NCI-H1436 treated with DMSO at 0.1 percent for 48 hours (cell line): Measurements from ENCODE around the gene ETNK2.
A peak's percentile ranks its signal among the peaks of the same experiment; 100 is the strongest.

Experiments used
- DNase-seq: peaks from one replicate; lab custom pipeline; 2025; lab: John Stamatoyannopoulos, UW

Gene ETNK2

DNA sequence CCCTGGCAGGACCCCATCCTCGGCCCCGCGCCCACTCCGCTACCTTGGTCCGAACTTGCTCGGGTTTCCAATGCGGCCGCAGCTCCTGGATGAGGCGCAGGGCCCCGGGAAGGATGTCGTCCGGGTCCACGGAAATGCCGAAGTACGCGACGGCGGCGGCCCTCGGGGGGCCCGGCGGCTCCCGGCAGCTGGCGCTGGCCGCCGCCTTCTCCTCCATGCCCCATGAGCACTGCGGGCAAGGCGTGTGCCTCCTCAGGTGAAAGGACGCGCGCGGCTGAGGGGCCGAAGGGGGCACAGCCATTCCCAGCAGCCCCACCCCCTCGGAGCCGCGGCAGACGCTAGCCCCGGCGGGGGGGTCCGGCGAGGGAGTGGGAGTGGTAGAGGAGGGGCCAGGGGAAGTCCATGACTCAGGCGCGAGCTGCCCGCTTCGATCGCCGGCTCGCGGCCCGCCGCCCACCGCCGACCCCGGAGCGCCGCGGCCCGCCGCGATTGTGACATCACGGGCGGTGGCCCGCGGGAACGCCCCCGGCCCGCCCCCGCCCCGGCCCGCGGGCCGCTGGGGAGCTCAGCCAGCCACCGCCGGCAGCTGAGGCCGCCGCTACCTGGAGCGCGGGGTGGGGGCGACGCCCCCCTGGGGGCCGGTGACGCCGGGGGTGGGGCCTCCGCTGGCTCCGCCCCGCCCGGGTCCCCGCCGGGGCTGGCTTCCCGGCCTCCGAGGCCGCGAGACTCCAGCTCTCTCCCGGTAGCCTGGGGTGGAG is at the start of gene ETNK2:
Gene ETNK2, minus strand, starts transcription at position 493 of the 758 bp plus-strand sequence. Its CDS starts 192 bp downstream, at position 301.
- DNase-seq: peak; percentile 9

DNA sequence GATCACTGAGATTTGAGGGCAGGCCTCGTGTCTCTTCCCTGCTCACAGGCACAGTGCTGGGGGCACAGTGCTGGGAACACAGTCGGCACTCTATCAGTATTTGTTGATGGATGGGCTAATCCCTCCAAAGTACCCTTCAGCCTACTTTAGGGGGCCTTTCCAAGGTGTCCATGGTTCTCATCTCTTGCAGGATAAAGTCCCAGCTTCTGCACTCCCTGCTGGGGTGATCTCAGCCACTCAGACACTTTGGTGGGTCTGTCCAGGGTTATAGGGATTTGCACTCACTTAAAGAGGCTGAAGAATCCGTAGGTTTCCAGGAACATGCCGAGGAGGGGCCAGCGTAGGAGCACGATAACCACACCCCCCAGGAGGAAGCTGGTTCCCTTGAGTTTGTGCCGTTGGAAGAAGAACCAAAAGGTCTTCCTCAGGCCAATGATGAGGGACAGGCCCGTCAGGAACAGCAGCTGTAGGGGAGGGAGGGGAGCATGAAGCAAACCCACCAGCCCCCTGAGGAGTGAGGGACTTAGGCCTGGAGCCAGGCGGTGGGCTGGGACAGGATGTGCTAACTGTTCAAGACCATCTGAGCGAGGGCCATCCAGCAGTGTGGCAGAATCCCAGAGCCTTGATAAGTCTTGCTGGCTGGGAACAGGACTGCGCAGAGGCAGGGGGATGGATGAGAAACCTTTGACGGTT is 49.6 kb upstream of the ETNK2 start:
- no peak for DNase-seq

DNA sequence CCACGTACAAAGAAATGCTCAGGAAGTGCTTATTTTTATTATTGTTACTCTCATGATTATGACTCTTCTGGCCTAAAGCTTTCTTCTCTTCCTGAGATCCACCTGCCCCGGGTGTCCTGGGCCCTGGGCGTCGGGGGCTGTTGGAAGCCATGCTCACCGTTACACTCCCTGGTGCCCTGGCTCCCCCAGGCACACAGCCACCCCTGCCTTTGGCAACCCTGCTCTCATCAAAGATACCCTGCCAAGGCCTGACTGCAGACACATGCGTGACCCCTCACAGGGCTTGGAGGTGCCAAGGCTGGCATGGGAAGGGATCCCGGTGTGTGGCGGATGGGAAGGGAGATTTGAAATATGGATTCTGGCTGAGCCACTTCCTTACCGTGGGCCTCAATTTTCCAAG is 47.7 kb upstream of the ETNK2 start:
- DNase-seq: no peak

- peak; percentile 4 for DNase-seq
These were observed 46.8 kb upstream of the ETNK2 start for GRCh38 chr1:204198348-204199340.

- no peak for DNase-seq
These were observed 45.2 kb upstream of the ETNK2 start for GRCh38 chr1:204197068-204197467.

DNA sequence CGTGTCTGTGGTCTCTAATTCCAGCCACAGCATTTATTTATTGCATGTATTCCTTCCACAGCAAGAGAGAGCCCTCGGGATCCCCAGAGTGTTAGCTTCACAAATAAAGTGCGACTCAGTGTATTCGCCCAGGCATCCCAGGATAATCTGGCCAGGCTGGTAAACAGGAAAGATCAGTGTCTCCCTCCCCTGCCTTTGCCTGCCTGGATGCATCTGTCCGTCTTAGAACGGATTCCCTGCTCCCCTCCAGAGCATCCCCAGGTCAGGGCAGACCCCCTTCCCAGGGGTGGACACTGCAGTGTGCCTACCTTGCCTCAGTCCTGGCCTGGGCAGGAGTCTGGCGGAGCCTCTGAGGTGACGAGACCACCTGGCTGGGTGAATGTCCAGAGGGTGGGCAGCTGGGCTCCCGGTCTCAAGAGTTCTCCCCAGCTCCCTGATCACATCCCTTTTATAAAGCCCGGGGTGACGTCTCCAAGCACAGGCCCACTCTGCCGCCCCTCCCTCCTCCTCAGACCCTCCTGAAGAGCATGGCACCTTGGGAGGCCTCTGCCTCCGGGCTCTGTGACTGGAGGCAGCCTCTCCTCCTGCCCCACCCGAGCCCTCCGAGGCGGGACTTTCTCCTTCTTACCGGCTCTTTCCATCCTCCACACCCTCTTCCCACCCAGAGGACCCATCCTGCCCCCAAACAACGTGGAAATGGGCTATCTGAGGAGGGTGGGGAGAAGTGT is 44.4 kb upstream of the ETNK2 start, which contains the start of gene KISS1:
Gene KISS1, minus strand, starts transcription at position 424 of the 728 bp plus-strand sequence. CDS start 3,615 bp downstream, outside the sequence.
- DNase-seq: no peak

- no peak for DNase-seq
These were observed 42.9 kb upstream of the ETNK2 start for GRCh38 chr1:204194771-204195170.

GRCh38 chr1:204194080-204194479 is 42.2 kb upstream of the ETNK2 start:
- DNase-seq: no peak

DNA sequence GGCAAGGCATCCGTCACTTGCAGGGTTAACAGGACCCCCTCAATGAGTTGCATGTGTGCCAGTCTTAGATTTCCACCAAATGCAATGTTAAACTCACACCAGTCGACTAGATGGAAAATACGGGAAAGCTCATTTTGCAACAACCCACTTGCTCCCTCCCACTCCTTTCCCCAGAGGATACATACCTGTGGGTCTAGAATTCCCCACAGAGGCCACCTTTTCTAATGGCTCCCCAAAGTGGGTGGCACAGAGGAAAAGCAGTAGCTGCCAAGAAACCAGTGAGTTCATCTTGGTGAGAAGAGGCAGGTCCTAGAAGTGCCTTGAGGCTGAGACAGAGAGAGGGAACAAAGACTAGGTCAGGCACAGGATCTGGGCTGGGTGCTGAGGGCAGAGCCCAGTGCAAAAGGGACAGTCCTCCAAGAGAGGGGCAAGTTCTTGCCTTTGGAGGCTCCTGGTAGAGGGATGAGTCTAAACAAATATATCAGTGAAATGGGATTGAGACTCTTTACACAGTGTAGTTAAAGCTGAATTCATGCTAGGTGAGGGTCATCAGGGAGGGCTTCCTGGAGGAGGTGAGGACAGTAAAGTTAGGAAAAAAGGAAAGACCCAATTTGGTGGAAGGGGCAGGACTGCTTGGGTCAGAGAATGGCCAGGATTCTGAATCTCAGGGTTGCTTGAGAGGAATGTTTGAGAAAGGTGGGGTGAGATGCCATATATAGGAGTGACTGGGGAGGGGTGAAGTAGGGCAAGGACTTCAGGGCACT is 40.9 kb upstream of the ETNK2 start:
- DNase-seq: no peak

GRCh38 chr1:204192046-204192445 is 40.2 kb upstream of the ETNK2 start:
- DNase-seq: no peak

GRCh38 chr1:204191456-204191855 is 39.6 kb upstream of the ETNK2 start:
- peak; percentile 25 for DNase-seq

DNA sequence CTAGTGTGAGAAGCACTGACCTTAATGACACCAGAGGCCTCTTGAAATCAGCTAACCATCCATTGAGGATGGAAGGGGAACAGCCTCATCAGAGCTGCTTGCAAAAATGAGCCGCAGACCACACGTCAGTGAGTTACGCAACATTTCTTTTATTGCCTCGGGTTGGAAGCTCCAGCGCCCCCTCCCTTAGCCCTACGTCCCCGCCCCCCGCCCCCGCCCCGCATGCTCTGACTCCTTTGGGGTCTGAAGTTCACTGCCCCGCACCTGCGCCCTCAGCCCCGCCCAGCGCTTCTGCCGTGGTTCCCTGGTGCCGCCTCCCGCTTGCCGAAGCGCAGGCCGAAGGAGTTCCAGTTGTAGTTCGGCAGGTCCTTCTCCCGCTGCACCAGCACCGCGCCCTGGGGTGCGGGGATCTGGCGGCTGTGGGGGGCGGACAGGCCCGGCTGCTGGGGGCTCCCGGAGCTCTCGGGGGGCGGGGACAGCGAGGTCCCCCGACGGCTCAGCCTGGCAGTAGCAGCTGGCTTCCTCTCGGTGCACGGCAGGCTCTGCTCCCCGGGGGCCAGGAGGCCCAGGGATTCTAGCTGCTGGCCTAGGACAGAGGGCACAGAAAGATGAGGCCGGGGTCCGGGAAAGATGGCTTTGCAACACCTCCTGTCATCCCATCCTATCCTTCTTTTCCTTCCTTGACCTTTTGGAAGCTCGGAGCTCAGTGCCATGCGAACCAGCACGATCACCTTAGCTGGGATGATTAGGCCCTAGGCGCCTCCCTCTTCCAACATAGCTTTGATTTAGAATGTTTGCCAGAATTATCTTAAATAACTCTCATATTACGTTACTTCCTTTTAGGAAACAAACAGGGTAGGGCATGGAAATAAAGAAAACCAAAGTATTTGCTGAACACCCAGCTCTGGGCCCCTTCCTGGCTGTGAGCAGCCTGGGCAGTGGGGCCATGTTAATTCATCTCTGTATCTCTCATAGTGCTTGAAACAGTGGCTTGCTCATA is 38.7 kb upstream of the ETNK2 start:
- peak; percentile 45 for DNase-seq

GRCh38 chr1:204188959-204189639 is 37.3 kb upstream of the ETNK2 start:
- DNase-seq: no peak

- DNase-seq: no peak
These were observed 34.8 kb upstream of the ETNK2 start for GRCh38 chr1:204186597-204186996.

- DNase-seq: no peak
These were observed 29.3 kb upstream of the ETNK2 start for GRCh38 chr1:204181116-204181515.

- DNase-seq: no peak
These were observed 28.3 kb upstream of the ETNK2 start for GRCh38 chr1:204180133-204180532.

DNA sequence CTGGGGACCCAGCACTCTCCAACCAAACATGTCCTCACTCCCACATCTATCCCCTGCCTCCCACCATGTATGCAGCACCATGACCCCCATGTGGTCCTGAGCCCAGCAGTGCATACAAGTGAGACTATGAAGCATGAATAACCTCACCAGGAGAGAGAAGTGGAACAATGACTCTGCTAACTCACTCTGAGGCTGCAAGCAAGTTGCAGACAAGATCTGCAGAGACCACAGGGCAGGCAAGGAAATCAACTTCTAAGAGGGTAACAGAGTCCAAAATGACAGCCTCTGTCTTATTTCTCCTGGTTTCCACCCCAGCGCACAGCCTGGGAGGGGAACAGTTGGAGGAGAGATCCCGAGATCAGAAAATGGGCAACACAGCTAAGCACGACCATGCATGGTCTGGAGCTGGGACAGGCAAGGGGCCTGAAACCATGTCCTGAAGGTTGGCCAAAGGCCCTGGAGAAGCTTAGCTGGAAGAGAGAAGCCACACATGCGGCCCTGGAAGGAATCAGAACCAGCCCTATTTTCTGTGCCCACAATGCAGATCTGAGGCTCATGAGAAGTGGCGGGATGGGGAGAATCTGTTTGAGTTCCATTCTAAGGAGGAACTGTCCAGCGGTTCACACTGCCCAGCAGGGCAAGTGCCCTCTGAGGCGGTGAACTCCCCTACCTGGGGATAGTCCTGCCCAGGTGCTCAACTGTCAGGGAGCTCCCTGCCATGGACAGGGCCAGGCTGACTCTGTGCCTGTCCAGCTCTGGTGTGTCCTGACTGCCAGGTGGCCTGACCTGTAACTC is 26.8 kb upstream of the ETNK2 start:
- no peak for DNase-seq

DNA sequence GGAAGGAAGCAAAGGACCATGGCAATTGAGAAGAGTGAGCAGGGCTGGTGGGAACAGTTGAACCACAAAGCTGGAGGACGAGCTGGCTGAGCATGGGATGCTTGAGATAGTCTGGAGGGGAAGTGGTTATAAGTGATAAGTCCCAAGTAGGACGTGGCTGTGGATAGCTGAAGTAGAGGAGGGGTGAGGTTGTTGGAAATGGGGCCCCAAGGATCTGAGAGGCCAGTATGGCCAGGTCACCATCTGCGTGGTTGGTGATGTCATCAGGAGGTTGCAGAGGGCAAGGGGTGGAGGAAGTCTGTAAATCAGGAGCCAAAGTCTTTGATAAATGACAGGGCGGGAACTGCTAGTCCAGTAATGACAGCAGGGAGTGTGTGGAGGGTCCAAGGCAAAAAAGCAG is 25.3 kb upstream of the ETNK2 start:
- DNase-seq: no peak
